GM19193 (cell line): ENCODE results near the gene P2RY14.

Experiments used
- POLR2A ChIP-seq: IDR thresholded peaks from 4 replicates; pipeline ENCODE4 v1.6.1; 2011; ENCODE audit not compliant: insufficient read depth, insufficient read length; ENCODE audit errors: extremely low read depth

The P2RY14 gene

DNA sequence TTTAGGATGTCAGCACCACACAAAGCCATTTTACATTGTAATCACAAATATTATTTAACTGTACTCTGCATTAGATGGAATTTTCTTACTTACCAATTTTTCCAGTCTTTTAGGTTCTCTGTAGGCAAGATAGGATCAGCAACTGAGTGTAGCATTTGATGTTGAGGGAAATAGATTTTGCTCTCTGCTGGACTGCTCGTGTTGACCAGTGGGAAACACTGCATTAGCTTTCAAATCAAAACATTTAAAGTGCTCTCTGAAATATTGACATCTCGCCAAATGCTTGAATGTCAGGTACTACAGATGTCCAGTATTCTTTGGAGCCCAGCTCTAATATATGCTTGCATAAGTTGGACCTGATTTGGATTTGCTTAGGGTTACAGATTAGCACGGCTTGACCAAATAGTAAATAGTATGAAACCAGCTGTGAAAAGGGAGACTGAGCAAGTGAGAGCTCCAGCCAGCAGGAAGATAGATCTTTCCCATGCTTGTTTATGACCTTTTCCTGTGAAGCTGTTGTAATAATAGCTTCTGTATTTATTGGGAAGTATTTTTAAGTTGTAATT lies 29.5 kb downstream of the P2RY14 start:
- TF ChIP-seq POLR2A, result no peak

DNA sequence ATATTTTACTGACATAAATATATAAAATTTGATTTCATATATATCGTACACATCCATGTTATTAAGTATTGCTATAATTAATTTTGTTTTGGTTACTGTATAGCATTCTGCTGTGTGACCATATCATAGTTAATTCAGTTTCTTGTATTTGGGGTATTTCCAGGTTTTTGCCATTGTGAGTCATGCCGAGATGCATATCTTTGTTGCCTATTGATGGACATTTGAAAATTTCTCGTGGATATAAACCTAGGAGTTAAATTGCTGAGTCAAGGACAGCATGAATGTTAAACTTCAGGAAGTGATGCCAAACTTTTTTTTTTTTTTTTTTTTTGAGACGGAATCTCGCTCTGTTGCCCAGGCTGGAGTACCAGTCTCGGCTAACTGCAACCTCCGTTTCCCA lies 41.6 kb downstream of the P2RY14 start:
- TF ChIP-seq POLR2A, result no peak

GRCh38 chr3:151236316-151236715 lies 42.0 kb downstream of the P2RY14 start:
- no peak for TF ChIP-seq POLR2A

DNA sequence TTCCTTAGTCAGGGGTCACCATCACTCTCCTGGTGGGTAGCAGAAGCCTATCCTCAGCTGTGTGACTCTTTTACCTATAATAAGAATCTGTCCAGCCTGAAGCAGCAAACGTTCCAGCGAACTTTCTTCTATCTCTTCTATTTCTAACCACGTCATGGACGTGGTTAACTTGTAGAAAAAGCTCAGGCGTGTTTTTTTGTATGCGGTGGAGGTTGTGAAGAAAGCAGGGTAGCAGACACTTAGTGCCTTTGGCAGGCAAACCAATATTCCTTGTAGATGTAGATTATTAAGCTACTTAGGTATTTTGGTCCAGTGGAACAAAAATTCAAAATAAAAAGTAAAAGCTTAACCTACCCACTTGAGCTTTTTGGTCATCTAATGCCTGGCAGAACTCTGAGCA lies 43.5 kb downstream of the P2RY14 start:
- no peak for TF ChIP-seq POLR2A

DNA sequence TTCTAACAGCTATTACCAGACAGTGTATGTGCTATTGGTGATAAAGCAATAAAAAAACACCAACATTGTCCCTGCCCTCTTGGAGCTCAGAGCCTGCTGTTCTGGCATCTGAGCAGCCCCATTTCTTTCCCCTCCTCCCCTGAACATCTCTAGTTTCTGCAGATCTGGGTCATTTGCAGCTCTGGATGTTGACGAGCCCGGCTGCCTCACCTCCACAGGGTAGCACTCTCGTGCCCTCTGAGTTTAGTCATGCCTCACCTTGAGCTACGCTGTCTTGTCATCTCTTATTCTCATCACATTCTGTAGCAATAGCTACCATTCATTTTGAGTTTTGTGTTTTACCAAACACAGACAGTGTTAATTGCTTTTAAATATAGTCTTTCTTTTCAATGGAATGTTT lies 45.4 kb downstream of the P2RY14 start:
- no peak for TF ChIP-seq POLR2A

DNA sequence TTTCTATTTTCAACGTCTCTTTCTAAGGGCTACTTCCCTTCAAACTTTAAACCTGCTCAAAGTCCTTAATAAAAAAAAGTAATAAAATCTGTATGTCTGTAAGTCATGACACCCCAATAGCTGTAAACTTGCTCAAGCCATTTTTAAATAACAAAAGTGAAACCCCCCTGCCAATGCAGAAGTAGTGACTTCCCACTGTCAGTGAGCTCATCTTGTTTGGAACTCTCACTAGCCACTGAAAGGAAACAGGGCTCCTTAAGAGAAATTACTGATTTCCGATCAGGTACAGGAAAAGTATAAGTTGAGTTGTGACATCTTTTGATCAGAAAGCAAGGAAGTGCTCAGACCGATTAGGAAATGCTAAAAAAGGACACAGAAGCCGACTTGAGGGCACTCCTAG lies 47.7 kb downstream of the P2RY14 start:
- TF ChIP-seq POLR2A, result no peak

GRCh38 chr3:151228666-151229040 lies 49.7 kb downstream of the P2RY14 start:
- no peak for TF ChIP-seq POLR2A

- TF ChIP-seq POLR2A, result no peak
Measured at GRCh38 chr3:151227807-151228665, 50.3 kb downstream of the P2RY14 start.

GRCh38 chr3:151227266-151227806 lies 51.0 kb downstream of the P2RY14 start:
- no peak for TF ChIP-seq POLR2A

- TF ChIP-seq POLR2A, result no peak
Measured at GRCh38 chr3:151226825-151227224, 51.5 kb downstream of the P2RY14 start.

DNA sequence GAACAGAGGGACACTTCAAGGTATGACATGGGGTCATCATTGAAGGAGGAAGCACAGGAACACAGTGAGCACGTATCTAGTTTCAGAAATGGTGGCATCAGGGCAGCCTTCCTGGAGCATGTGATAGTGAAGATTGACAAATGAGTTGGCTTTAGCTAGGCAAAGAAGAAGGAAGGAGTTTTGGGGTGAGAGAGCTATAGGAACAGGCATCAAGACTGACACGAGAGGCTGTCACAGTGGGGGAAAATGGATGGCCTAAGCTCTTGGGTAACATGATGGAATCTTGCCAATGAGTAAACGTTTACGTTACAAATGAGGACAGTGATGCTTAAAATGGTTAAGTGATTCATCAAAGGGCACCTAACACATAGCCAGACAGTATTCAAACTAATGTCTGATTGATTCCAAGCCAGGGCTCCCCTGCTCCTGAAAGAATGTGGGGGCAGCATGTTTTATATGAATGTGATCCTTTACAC lies 52.2 kb downstream of the P2RY14 start:
- TF ChIP-seq POLR2A, result no peak

GRCh38 chr3:151225040-151225975 lies 53.0 kb downstream of the P2RY14 start:
- no peak for TF ChIP-seq POLR2A

- TF ChIP-seq POLR2A, result no peak
Measured at GRCh38 chr3:151224268-151224866, 54.0 kb downstream of the P2RY14 start.

DNA sequence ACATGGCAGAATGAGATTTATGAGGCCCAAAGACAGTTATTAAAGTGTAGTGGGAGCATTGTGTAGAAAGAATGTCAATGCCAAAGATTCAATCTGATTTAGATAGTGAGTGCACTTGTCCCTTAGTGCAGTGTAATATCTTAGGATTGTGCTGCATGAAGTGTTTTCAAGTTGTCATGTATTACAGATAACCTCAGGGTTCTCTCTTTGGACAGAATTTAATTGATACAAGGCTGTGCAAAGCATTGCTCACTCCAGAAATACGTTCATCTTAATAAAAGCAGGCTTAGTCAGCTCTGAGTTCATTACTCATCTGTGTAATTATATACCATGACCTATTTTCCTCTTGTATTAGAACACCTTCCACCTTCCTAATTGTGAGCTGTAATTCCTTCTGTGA lies 59.3 kb downstream of the P2RY14 start:
- TF ChIP-seq POLR2A, result no peak
